ENCODE measurements around the gene NRG2. TPM values are rescaled to one million over a fixed set of nuclear protein-coding genes. Genes with fewer than 3 reads are reported as not detected.
A peak's percentile ranks its signal among the peaks of the same experiment; 100 is the strongest.

Gene NRG2
- polyA plus RNA-seq, 1 of the 3 experiments (the other 2 are of a cell fraction): 3.7 TPM

DNA sequence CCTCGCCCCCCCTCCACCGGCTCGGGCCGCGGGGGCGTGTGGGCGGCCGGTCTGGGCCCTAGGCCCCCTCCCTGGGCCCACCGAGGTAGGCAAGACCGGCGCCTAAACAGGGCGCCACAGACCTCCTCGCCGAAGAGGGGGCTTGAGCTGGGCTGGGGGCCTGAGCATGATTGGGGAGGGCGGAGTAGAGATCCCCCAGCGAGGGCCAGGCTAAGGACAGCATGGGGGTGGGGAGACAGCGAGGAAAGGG, 138.6 kb downstream of the NRG2 start:
- Histone ChIP-seq H3K4me3 (ENCODE audit: low read depth in 2 of 2, low read length in 1 of 2) (peak overlapping the region; percentile 16 to 47; a peak in 3 of 4 replicates), H3K9me3 (no peaks in the 10 kb centered on the region), H3K79me2 (ENCODE audit: insufficient read depth) (no peaks in the 10 kb centered on the region), H4K20me1 (ENCODE audit: insufficient read depth) (0 out of 2 replicates have a peak, but pooled peaks cover 7% of the 10 kb centered on the region), H3K27me3 (ENCODE audit: insufficient read depth) (peaks cover 47% of the 10 kb centered on the region), H3K36me3 (replicated peaks in 1 of 2; ENCODE audit: control insufficient read depth in 1 of 2, insufficient read depth in 2 of 2, low read length in 1 of 2) (no peaks in the 10 kb centered on the region), H3F3A (replicated peaks; ENCODE audit: insufficient read depth) (no peaks in the 10 kb centered on the region), H2AFZ (ENCODE audit: low read depth) (no peak overlapping the region), H3K4me1 (ENCODE audit: control insufficient read depth in 1 of 2, insufficient read depth in 2 of 2, low read depth in 1 of 2, low read length in 1 of 2) (peaks cover 0 to 40% of the 10 kb centered on the region in 2 experiments; a peak in 1 of 4 replicates), H3K4me2 (peak overlapping the region; percentile 75; the same call in 1 of the 2 replicates), H3K9me2 (no peaks in the 10 kb centered on the region), H3K9ac (no peak overlapping the region), H3K27ac (ENCODE audit: low read depth in 2 of 2, low read length in 1 of 2) (no peak overlapping the region)
- ChIA-PET CTCF (interaction anchor here (0.6 to 7.8 kb wide), 5 partner anchors 9 to 117 kb away, joined by 3 to 69 read pairs (median 3); no protein-coding TSS in a partner anchor), POLR2A (interaction anchor here (1.3 kb wide), 1 partner anchor 11 kb away, joined by 4 read pairs; no protein-coding TSS in a partner anchor)
- no peak for DNase-seq
- WGBS (ENCODE audit: low lambda C conversion rate): 19% methylated on average over 9 of the region's 17 CpGs
- TF ChIP-seq FOXM1 (IDR thresholded peaks at IDR 0.05; ENCODE audit: low read depth) (no peak), ELF1 (IDR thresholded peaks at IDR 0.05) (no peak), SIN3A (IDR thresholded peaks at IDR 0.05; ENCODE audit: borderline replicate concordance, low read depth, low read length) (no peak)

DNA sequence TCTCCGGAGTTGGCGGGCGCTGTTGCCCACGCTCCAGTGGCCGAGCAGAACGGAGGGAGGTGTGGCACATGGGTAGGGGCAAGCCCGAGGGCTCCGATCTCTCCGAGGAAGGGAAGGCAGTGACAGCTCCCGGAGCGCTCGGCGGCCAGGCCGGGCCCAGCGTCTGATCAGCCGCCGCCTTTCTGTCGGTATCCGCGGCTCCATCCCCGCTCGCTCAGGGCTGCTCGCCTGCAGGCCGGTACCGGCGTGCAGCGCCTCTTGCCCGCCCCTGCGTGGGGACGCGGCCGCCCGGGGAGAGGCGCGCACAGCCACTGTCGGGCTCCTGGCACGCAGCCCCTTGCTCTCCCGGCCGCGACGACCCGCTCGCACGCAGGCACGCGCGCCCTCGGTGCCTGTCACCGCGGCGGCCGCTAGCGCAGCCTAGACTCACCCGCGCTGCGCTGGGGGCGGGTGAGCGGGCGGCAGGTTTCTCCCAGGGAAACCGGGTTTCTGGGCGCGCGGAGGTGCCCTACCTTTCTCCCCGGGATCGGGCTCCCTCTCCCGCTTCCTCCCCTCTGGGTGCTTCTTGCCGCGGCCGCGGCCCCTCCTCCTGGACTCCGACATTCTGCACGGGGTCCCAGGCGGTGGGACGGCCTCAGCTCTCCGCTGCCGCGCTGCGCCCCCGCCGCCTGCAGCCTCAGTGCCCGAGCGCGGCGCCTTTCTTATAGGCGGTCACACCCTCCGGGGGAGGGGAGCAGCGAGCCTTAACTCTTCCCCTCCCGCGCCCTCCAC, 139.1 kb downstream of the NRG2 start:
- ChIA-PET CTCF (interaction anchor here (1.0 to 7.8 kb wide), 4 partner anchors 9 to 64 kb away, joined by 3 to 69 read pairs (median 6); no protein-coding TSS in a partner anchor), POLR2A (interaction anchor here (1.3 kb wide), 1 partner anchor 10 kb away, joined by 4 read pairs; no protein-coding TSS in a partner anchor)
- Histone ChIP-seq H3K4me3 (ENCODE audit: low read depth in 2 of 2, low read length in 1 of 2) (peak overlapping the region; percentile 16 to 47; a peak in 3 of 4 replicates), H3K9me3 (no peaks in the 10 kb centered on the region), H3K9me2 (no peaks in the 10 kb centered on the region), H3K9ac (no peak overlapping the region), H2AFZ (ENCODE audit: low read depth) (no peak overlapping the region), H3K27me3 (ENCODE audit: insufficient read depth) (peaks cover 47% of the 10 kb centered on the region), H3K4me2 (peak overlapping the region; percentile 75; the same call in 1 of the 2 replicates), H3K79me2 (ENCODE audit: insufficient read depth) (no peaks in the 10 kb centered on the region), H3K36me3 (replicated peaks in 1 of 2; ENCODE audit: control insufficient read depth in 1 of 2, insufficient read depth in 2 of 2, low read length in 1 of 2) (no peaks in the 10 kb centered on the region), H3K27ac (ENCODE audit: low read depth in 2 of 2, low read length in 1 of 2) (no peak overlapping the region), H4K20me1 (ENCODE audit: insufficient read depth) (0 out of 2 replicates have a peak, but pooled peaks cover 7% of the 10 kb centered on the region), H3F3A (replicated peaks; ENCODE audit: insufficient read depth) (no peaks in the 10 kb centered on the region), H3K4me1 (ENCODE audit: control insufficient read depth in 1 of 2, insufficient read depth in 2 of 2, low read depth in 1 of 2, low read length in 1 of 2) (peaks cover 0 to 36% of the 10 kb centered on the region in 2 experiments; a peak in 1 of 4 replicates)
- DNase-seq: peak; percentile 85
- no peak for TF ChIP-seq ELF1 (IDR thresholded peaks at IDR 0.05)
- no peak for TF ChIP-seq MXI1 (IDR thresholded peaks at IDR 0.05; ENCODE audit: low read depth, low read length)
- no peak for TF ChIP-seq EP300 (IDR thresholded peaks at IDR 0.05; ENCODE audit: borderline replicate concordance in 1 of 2, low read depth in 1 of 2, low read length in 1 of 2)
- TF ChIP-seq RFX5 (IDR thresholded peaks at IDR 0.05; ENCODE audit: low read length): no peak
- TF ChIP-seq FOSL2 (IDR thresholded peaks at IDR 0.05; ENCODE audit: borderline replicate concordance, low read depth): no peak
- TF ChIP-seq RCOR1 (IDR thresholded peaks at IDR 0.05; ENCODE audit: low read length): no peak
- TF ChIP-seq, protein P1, sequence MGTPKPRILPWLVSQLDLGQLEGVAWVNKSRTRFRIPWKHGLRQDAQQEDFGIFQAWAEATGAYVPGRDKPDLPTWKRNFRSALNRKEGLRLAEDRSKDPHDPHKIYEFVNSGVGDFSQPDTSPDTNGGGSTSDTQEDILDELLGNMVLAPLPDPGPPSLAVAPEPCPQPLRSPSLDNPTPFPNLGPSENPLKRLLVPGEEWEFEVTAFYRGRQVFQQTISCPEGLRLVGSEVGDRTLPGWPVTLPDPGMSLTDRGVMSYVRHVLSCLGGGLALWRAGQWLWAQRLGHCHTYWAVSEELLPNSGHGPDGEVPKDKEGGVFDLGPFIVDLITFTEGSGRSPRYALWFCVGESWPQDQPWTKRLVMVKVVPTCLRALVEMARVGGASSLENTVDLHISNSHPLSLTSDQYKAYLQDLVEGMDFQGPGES (IDR thresholded peaks at IDR 0.05; ENCODE audit: low read depth, low read length): no peak
- TF ChIP-seq, protein P2, sequence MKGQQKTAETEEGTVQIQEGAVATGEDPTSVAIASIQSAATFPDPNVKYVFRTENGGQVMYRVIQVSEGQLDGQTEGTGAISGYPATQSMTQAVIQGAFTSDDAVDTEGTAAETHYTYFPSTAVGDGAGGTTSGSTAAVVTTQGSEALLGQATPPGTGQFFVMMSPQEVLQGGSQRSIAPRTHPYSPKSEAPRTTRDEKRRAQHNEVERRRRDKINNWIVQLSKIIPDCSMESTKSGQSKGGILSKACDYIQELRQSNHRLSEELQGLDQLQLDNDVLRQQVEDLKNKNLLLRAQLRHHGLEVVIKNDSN (IDR thresholded peaks at IDR 0.05; ENCODE audit: borderline replicate concordance, low read depth): no peak
- no peak for TF ChIP-seq GABPA (IDR thresholded peaks at IDR 0.05; ENCODE audit: low read depth)
- no peak for TF ChIP-seq MEF2A (IDR thresholded peaks at IDR 0.05; ENCODE audit: borderline replicate concordance, low read depth)
- TF ChIP-seq POLR2AphosphoS5 (IDR thresholded peaks at IDR 0.05; ENCODE audit: low read depth, low read length): no peak
- no peak for TF ChIP-seq JUND (IDR thresholded peaks at IDR 0.05)
- TF ChIP-seq, protein P3, sequence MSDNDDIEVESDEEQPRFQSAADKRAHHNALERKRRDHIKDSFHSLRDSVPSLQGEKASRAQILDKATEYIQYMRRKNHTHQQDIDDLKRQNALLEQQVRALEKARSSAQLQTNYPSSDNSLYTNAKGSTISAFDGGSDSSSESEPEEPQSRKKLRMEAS (IDR thresholded peaks at IDR 0.05; ENCODE audit: low read depth): no peak
- no peak for TF ChIP-seq NRF1 (IDR thresholded peaks at IDR 0.05; ENCODE audit: low read depth, low read length)
- no peak for TF ChIP-seq SMC3 (IDR thresholded peaks at IDR 0.05; ENCODE audit: low read depth, low read length)
- TF ChIP-seq YY1 (IDR thresholded peaks at IDR 0.05; ENCODE audit: low read depth): no peak
- TF ChIP-seq RXRA (IDR thresholded peaks at IDR 0.05; ENCODE audit: borderline replicate concordance, low read depth): no peak
- TF ChIP-seq, protein P4, sequence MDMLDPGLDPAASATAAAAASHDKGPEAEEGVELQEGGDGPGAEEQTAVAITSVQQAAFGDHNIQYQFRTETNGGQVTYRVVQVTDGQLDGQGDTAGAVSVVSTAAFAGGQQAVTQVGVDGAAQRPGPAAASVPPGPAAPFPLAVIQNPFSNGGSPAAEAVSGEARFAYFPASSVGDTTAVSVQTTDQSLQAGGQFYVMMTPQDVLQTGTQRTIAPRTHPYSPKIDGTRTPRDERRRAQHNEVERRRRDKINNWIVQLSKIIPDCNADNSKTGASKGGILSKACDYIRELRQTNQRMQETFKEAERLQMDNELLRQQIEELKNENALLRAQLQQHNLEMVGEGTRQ (IDR thresholded peaks at IDR 0.05; ENCODE audit: borderline replicate concordance, low read depth, low read length): no peak
- no peak for TF ChIP-seq TCF12 (IDR thresholded peaks at IDR 0.05)
- TF ChIP-seq FOXJ3 (CRISPR knock-in tag; IDR thresholded peaks at IDR 0.05): no peak
- WGBS (ENCODE audit: low lambda C conversion rate): 31% methylated on average over 20 of the region's 89 CpGs
